Fibroblast of the conjunctiva (primary cell): ENCODE measurements around the gene CIC.

Experiments
- DNase-seq: peaks from one replicate; pipeline ENCODE4 v3.0.0-alpha.2; 2010; ENCODE audit warnings: low read depth

CIC gene

DNA sequence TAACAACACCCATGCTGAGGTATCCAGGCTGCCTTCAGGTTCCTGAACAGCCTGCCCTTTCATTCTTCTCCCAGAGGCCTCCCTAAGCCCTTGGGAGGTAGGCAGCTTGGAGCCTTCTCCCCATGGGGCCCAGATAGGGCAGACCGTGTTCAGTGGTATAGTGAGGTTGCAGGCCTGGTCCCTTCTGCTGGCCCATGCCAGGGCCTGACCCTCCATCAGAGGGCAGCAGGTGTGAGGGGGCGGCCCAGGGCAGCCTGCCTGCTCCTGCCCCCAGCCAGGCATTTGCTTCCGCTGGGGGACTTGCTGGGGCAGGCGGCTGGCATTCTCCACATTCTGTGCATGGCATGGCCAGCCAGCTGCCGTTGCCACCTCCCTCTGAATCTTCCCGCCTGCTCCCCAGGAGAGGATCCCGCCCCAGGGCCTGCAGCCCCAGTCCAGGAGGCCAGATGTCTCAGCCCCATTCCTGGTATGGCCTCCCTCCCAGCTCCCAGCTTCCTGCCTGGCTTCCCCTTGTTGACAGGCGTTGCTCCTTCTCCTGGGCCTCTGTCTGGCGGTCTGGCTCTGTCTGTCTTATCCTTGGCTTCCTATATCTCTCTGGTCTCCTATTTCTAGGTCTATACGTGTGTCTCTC is 8.9 kb downstream of the CIC start:
- DNase-seq: no peak

GRCh38 chr19:42278452-42279154 is 9.6 kb downstream of the CIC start:
- no peak for DNase-seq

DNA sequence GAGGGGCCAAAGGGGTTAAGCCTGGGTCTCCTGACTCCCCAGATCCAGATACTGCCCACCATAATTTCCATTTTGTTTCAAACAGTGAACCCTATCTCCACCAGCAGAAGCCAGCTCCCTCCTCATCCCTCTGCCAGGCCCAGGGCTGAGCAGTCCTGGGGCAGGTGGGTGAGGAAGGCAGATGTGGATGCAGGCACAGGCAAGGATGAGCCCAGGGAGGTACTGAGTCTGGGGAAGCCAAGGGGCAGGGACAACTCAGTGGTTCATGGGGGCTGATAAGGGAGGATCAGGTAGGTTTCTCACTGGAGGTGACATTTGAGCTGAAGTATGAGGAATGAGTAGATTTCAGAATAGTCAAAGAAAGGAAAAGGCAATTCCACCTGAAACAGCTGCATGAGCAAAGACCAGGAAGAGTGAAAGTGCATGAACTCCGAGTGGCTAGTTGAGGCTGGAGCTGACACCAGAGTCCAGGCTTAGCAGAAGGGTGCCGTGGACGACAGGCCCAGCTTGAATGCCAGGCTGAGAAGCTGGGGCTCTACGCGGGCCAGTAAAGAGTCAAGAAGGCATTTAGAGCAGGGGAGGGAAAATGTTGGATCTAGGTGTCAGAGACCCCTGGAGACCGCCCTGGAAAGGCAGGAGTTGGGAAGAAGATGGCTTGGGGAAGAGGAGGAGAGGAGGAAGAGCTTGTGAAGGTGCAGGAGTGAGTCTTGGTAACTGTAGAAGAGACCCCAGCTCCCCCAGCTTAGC is 10.3 kb downstream of the CIC start:
- DNase-seq: no peak

DNA sequence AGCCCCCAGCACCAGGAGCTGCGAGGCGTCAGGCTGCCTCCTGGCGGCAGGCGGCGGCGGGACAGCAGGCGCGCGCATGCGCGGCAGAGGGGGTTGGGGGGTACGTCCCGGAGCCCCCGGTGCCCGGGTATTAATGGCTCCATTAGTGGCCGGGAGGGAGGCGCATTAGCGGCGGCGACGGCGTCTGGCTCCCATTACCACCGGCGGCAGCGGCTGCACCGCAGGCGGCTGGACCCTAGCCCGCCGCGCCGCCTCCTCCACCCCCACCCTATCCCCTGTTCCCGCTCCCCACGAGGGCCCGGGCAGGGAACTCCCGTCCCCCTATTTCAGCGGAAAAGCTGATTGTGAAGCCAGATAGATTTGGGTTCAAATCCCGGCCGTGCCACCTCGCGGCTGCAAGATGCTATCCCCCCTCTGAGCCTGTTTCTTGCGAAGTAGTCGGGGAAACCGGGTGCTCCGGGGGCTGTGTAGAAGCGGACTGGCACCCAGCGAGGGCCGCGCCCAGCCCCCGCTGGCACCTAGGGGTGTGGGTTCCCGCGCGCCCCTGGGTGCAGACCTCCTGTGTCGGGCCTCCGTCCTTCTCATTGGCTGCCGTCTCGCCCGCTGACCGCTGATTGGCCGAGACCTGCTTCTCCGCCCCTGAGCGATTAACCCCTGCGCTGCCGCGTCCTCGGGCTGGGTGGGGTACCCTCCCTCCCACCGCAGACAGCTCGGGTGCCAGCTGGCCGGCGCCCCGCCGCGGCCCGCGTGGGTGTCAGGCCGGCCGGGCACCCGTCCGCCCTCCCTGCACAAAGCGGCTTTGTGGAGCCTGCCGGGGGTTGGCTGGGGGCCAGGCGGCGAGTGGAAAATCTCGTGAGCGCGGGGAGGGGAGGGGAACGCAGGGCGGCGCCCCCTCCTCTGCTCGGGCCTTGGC is 11.1 kb downstream of the CIC start:
- DNase-seq: peak; percentile 82

DNA sequence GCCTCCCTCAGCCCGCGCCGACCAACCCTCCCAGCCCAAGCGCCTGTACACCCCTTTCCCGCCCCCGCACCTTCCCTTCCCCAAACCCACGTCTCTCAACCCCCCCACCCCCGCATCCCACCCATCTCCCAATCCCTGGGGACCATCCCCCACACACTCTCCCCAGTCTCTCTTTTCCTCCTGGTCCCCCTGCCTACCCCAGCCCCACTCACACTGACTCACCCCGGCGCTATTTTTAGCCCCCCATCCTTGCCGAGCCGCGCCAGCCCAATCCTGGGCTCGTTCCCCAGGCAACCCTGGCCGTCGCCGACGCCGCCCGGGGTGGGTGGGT is 11.7 kb downstream of the CIC start:
- DNase-seq: no peak

DNA sequence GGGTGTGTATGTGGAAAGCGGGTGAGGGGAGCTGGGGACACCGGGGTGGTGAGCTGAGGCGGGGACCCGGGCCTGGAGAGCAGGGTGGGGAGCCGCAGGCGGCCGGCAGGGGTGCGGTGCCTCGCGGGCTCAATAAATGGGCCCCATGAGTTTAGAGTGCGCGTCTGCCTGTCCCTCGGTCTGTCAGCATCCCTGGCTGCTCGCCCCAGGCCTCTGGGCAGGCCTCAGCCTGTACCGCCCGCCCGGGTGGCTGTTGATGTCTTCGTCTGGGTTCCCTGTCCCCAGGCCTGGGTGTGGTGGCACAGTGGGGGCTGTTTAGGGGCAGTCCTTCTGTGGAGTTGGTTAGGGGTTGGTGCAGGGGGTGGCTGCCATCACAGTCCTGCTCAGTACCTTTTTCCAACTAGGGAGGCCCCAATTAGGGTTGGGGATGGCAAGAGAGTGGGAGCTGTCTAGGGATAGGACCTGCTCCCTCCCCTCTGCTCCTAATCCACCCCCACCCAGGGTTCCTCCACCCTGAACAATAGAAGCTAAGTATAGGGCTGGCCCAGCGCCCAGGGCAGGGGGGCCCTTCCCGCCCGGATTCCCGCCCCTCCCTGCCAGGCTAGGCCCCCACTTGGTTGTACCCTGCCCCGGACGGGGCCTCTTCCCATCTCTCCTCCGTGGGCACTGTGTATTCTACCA is 12.2 kb downstream of the CIC start:
- DNase-seq: no peak

- DNase-seq: no peak
Observed at GRCh38 chr19:42281827-42282762, 13.0 kb downstream of the CIC start.

GRCh38 chr19:42282819-42283187 is 13.8 kb downstream of the CIC start:
- DNase-seq: no peak

GRCh38 chr19:42283188-42284065 is 14.4 kb downstream of the CIC start:
- peak; percentile 81 for DNase-seq

- no peak for DNase-seq
Observed at GRCh38 chr19:42284066-42284501, 15.0 kb downstream of the CIC start.

GRCh38 chr19:42284591-42285341 is 15.7 kb downstream of the CIC start:
- DNase-seq: no peak

- no peak for DNase-seq
Observed at GRCh38 chr19:42285541-42285941, 16.5 kb downstream of the CIC start.

GRCh38 chr19:42285988-42286348 is 16.9 kb downstream of the CIC start:
- DNase-seq: no peak

DNA sequence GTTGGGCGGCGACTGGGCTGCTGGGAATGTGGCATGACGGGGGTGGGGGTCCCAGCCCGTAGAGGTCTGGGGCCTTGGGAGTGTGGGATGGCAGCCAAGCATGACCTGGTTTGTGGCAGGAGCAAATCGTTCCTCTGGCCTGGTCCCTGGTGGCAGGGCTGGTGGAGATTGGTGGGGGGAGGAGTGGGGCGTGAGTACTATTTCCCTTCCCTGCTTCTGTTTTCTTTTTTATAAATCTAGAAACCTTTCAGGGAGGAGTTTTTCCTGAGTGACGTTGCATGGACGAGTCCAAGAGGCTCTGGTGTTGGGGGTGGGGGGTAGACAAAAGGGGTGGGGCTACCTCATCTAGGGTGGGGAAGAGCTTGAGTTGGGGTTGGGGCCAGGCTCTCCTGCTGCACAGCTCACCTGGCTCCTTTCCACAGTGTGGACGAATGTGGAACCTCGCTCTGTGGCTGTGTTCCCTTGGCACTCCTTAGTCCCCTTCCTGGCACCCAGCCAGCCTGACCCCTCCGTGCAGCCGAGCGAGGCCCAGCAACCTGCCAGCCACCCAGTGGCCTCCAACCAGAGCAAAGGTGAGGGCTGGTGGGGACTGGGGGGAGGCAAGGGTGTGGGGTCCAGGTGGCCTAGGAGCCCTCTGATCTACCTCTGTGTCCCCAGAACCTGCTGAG is 17.4 kb downstream of the CIC start:
- no peak for DNase-seq

DNA sequence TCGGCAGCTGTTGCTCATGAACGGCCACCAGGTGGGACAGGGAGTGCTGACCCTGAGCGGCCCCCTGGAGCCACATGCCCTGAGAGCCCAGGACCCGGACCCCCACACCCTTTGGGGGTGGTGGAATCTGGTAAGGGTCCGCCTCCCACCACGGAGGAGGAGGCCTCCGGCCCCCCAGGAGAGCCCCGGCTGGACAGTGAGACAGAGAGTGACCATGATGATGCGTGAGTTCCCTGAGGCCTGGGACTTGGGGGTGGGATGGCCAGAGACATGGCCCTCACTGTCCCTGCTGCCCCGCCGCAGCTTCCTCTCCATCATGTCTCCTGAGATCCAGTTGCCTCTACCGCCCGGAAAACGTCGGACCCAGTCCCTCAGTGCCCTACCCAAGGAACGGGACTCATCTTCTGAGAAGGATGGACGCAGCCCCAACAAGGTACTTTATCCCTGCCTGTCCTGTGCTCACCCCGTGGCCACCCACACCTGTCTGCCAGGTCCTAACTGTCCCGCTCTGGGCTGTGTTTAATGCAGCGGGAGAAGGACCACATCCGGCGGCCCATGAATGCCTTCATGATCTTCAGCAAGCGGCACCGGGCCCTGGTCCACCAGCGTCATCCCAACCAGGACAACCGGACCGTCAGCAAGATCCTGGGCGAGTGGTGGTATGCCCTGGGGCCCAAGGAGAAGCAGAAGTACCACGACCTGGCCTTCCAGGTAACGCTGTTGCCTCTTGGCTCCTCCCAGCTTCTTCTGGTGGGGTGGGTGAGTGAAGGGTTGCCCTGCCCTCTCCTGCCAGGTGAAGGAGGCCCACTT is 18.2 kb downstream of the CIC start:
- no peak for DNase-seq

DNA sequence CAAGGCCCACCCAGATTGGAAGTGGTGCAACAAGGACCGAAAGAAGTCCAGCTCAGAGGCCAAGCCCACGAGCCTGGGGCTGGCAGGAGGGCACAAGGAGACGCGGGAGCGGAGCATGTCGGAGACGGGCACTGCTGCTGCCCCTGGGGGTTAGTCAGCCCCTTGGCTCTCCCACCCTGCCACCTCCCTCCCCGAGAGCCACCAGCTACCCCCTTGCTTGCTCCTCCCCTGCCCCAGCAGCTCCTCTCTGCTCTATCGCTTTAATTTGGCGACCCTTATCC is 18.7 kb downstream of the CIC start:
- no peak for DNase-seq

DNA sequence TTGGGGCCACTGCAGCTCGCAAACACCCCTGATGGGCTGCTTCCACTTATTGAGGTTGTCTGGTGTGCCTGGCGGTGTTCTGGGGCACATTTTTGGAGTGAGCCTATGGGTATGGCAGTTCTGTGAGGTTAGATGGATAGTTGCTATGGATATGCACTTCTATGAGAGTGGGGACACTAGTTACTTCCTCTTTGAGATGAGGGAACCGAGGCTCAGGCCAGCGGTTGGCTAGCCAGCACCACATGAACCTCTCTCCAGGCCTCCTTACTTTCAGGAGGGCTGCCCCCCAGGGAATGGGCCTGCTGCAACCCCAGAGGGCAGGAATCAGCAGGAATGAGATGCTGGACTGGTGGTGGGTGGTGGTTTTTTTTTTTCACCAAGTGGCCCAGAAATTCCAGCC is 19.3 kb downstream of the CIC start:
- no peak for DNase-seq
